ENCODE measurements around the gene HNRNPF.

GRCh38 chr10:43360086-43360485 is 48.9 kb downstream of the HNRNPF start:
- TF ChIP-seq CTCF (conservative IDR thresholded peaks at IDR 0.05; ENCODE audit: low read length) = no peak
- TF ChIP-seq EZH2phosphoT487 (IDR thresholded peaks at IDR 0.05; ENCODE audit: borderline replicate concordance, low read depth, low read length) = no peak
